Measurements from ENCODE around the gene TPGS2.

GRCh38 chr18:36828157-36828629 lies 609 bp downstream of the TPGS2 start:
- TF ChIP-seq CTCF (IDR thresholded peaks at IDR 0.05) (no peak), POLR2A (IDR thresholded peaks at IDR 0.05) (no peak)

Measured in heart left ventricle (tissue), 13 donors.